Tibial nerve (tissue), 4 donors: ENCODE results near the gene AZI2.

ENCODE experiments used
- EP300 ChIP-seq, 2 donors: sonication (generic); formaldehyde crosslinking; IDR thresholded peaks; one replicate each; pipeline ENCODE4 v1.6.1; 2017; ENCODE audit warnings: antibody characterized with exemption in 2 of 2, mild to moderate bottlenecking in 1 of 2
- TF ChIP-seq, protein P1 (sequence below), 5 experiments: fragments of 200-600 bp in 3 of 5; fragments of 450-650 bp in 2 of 5; sonication (generic) in 3 of 5; IDR thresholded peaks; one replicate each; pipeline ENCODE4 v1.5.1; 2016 to 2019; ENCODE audit warnings: antibody characterized with exemption in 5 of 5, mild to moderate bottlenecking in 3 of 5, moderate library complexity in 2 of 5

GRCh38 chr3:28349469-28350000, 911 bp upstream of the AZI2 start:
- TF ChIP-seq, protein P1, sequence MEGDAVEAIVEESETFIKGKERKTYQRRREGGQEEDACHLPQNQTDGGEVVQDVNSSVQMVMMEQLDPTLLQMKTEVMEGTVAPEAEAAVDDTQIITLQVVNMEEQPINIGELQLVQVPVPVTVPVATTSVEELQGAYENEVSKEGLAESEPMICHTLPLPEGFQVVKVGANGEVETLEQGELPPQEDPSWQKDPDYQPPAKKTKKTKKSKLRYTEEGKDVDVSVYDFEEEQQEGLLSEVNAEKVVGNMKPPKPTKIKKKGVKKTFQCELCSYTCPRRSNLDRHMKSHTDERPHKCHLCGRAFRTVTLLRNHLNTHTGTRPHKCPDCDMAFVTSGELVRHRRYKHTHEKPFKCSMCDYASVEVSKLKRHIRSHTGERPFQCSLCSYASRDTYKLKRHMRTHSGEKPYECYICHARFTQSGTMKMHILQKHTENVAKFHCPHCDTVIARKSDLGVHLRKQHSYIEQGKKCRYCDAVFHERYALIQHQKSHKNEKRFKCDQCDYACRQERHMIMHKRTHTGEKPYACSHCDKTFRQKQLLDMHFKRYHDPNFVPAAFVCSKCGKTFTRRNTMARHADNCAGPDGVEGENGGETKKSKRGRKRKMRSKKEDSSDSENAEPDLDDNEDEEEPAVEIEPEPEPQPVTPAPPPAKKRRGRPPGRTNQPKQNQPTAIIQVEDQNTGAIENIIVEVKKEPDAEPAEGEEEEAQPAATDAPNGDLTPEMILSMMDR (IDR thresholded peaks at IDR 0.05): no peak
- no peak for TF ChIP-seq EP300 (IDR thresholded peaks at IDR 0.05)
